HEK293 (cell line): ENCODE data around the gene CLASRP.

ENCODE experiments used
- PRDM1 ChIP-seq: fragments of 450-650 bp; formaldehyde crosslinking; IDR thresholded peaks from 2 replicates; pipeline ENCODE4; 2016; ENCODE audit warnings: missing biosample characterization, missing genetic modification characterization
- TF ChIP-seq, protein P1 (sequence below): fragments of 450-650 bp; formaldehyde crosslinking; IDR thresholded peaks from 2 replicates; pipeline ENCODE4 v1.5.1; 2016; ENCODE audit warnings: missing biosample characterization, missing genetic modification characterization

DNA sequence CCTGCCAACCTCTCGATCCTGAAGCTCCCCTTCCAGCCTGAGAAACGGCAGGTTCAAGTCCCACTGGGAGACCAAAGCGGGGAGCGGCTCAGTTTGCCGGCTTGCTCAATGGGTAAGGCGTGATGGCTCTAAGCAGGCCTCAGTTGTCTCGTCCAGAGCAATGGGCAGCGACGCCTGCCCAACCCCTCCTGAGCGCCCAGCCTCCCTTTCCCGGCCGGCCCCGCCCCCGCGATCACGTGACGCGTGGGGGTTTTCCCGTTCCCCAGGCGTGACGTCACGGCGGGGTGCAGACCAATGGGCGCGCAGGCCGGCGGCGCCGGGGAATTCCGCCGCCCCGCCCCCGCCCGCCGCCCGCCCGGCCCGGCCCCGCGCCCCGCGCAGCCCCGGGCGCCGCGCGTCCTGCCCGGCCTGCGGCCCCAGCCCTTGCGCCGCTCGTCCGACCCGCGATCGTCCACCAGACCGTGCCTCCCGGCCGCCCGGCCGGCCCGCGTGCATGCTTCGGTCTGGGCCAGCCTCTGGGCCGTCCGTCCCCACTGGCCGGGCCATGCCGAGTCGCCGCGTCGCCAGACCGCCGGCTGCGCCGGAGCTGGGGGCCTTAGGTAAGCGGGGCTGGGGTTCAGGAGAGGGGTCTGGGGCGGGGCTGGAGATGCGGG lies 37.6 kb upstream of the CLASRP start, which contains the start of gene RELB:
- TF ChIP-seq, protein P1, sequence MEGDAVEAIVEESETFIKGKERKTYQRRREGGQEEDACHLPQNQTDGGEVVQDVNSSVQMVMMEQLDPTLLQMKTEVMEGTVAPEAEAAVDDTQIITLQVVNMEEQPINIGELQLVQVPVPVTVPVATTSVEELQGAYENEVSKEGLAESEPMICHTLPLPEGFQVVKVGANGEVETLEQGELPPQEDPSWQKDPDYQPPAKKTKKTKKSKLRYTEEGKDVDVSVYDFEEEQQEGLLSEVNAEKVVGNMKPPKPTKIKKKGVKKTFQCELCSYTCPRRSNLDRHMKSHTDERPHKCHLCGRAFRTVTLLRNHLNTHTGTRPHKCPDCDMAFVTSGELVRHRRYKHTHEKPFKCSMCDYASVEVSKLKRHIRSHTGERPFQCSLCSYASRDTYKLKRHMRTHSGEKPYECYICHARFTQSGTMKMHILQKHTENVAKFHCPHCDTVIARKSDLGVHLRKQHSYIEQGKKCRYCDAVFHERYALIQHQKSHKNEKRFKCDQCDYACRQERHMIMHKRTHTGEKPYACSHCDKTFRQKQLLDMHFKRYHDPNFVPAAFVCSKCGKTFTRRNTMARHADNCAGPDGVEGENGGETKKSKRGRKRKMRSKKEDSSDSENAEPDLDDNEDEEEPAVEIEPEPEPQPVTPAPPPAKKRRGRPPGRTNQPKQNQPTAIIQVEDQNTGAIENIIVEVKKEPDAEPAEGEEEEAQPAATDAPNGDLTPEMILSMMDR (tag by site-specific recombination), result no peak
- no peak for TF ChIP-seq PRDM1 (tag by site-specific recombination)
